HG03432 (cell line): ENCODE measurements around the gene AJAP1.

Source experiments
- ATAC-seq: cut with Tn5 transposase; IDR thresholded peaks from one replicate; pipeline ENCODE4 v1.9.1; 2021; ENCODE audit warnings: mild to moderate bottlenecking, moderate library complexity; ENCODE audit not compliant: unreplicated experiment

The AJAP1 gene

GRCh38 chr1:4729090-4729471 lies 74.7 kb downstream of the AJAP1 start:
- ATAC-seq, result no peak

- no peak for ATAC-seq
These were observed 75.7 kb downstream of the AJAP1 start for GRCh38 chr1:4730078-4730477.

GRCh38 chr1:4733446-4734177 lies 79.2 kb downstream of the AJAP1 start:
- ATAC-seq, result no peak

- no peak for ATAC-seq
These were observed 79.8 kb downstream of the AJAP1 start for GRCh38 chr1:4734219-4734618.

- no peak for ATAC-seq
These were observed 80.4 kb downstream of the AJAP1 start for GRCh38 chr1:4734791-4735190.

- no peak for ATAC-seq
These were observed 81.8 kb downstream of the AJAP1 start for GRCh38 chr1:4736254-4736653.

GRCh38 chr1:4741876-4742423 lies 87.5 kb downstream of the AJAP1 start:
- ATAC-seq, result no peak

GRCh38 chr1:4743978-4744750 lies 89.8 kb downstream of the AJAP1 start:
- ATAC-seq, result no peak

GRCh38 chr1:4745560-4745959 lies 91.2 kb downstream of the AJAP1 start:
- ATAC-seq, result no peak

GRCh38 chr1:4749406-4749805 lies 95.0 kb downstream of the AJAP1 start:
- no peak for ATAC-seq

- ATAC-seq, result no peak
These were observed 95.8 kb downstream of the AJAP1 start for GRCh38 chr1:4750177-4750576.

- no peak for ATAC-seq
These were observed 97.7 kb downstream of the AJAP1 start for GRCh38 chr1:4752059-4752458.

- ATAC-seq, result no peak
These were observed 100.4 kb downstream of the AJAP1 start for GRCh38 chr1:4754816-4755215.

GRCh38 chr1:4755301-4755845 lies 101.0 kb downstream of the AJAP1 start:
- no peak for ATAC-seq

GRCh38 chr1:4755864-4756504 lies 101.6 kb downstream of the AJAP1 start:
- no peak for ATAC-seq

- no peak for ATAC-seq
These were observed 102.6 kb downstream of the AJAP1 start for GRCh38 chr1:4756851-4757580.

GRCh38 chr1:4759671-4760070 lies 105.3 kb downstream of the AJAP1 start:
- no peak for ATAC-seq

GRCh38 chr1:4760088-4760487 lies 105.7 kb downstream of the AJAP1 start:
- ATAC-seq, result no peak

GRCh38 chr1:4761324-4761723 lies 106.9 kb downstream of the AJAP1 start:
- ATAC-seq, result no peak

- ATAC-seq, result no peak
These were observed 107.7 kb downstream of the AJAP1 start for GRCh38 chr1:4762146-4762545.

- no peak for ATAC-seq
These were observed 112.9 kb downstream of the AJAP1 start for GRCh38 chr1:4767308-4767707.
